ENCODE data around the gene KNOP1. TPM values are rescaled to one million over a fixed set of nuclear protein-coding genes. Genes with fewer than 3 reads are reported as not detected.
"Not testable (repeated sequence)": the region's sequence is repeated elsewhere in the genome, so short reads cannot be mapped to it uniquely, and the experiment has no call there.

KNOP1 gene
- total RNA-seq, 1 donor from 2014 or later: 23.2 TPM

DNA sequence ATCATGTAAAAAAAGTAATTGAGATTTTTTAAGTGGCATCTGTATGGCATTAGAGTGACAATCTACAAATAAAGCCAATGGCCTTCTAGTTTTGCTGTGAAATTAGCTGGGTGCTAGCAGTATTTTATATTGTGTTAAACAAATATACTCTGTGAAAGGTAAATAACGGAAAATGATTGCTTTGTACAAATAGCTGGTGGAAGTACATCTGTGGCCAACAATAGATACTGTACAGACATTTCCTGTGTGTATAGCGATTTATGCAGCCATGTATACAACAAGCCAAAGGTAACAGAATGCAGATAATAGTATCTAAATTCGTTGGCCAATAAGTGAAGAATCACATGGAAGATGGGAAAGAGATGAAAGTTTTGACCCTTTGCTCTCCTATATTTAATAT, 26.6 kb upstream of the KNOP1 start:
- no peak for DNase-seq (ENCODE audit: extremely low read depth, low read depth, low spot score)

- DNase-seq (ENCODE audit: extremely low read depth, low read depth, low spot score): no peak
Measured at GRCh38 chr16:19743816-19744159, 25.8 kb upstream of the KNOP1 start.

GRCh38 chr16:19741354-19741753, 23.3 kb upstream of the KNOP1 start:
- no peak for DNase-seq (ENCODE audit: extremely low read depth, low read depth, low spot score)

- DNase-seq (ENCODE audit: extremely low read depth, low read depth, low spot score): no peak
Measured at GRCh38 chr16:19737306-19738038, 19.4 kb upstream of the KNOP1 start.

DNA sequence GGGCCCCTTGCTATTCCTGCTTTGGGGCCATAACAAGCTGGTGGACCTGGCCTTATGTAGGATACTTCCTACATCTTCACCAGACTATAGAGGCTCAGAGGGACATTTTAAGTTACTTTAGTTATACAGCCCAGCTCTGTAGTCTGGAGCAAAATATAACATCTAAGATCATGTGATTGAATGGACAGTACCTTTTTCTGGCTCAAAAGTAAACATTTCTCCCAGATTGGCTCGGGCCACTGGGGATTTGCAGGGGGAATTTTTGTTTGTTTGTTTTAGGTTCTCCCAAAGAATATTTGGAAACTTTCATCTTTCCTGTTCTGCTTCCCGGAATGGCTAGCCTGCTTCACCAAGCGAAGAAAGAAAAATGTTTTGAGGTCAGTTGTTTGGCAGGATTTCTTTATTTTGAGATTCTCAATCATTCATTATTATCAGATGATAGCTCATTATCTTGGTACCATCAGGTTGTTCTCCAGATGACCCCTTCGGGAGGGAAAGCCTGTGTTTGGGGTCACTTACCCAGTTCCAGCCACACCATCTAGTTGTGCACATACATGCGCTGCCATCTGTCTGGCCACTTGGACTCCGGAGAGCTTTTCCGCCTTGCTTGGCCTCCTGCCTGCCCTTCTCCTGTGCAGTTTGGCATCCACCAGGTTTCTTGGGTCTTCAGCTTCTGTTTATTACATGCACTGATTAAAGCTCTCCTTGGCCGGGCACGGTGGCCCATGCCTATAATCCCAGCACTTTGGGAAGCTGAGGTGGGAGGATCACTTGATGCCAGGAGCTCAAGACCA, 17.2 kb upstream of the KNOP1 start:
- no peak for DNase-seq (ENCODE audit: extremely low read depth, low read depth, low spot score)

DNA sequence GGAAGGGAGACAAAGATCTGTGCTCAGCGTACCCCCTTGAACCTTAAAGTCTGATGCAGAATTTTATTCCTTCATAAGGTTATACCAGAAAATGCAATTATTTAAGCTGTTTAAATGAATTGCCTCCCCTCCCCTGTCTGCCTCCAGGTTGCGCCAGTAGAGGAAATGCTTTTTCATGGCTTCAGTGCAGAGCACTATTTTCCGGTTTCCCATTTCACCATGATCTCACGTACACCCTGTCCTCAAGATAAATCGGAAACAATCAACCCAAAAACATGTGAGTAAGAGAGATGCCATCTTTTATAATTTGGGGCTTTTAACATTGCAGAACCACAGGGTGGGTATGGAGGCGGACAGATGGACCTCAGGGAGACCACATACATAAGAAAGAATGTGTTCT, 15.5 kb upstream of the KNOP1 start:
- DNase-seq (ENCODE audit: extremely low read depth, low read depth, low spot score): no peak

- DNase-seq (ENCODE audit: extremely low read depth, low read depth, low spot score): no peak
Measured at GRCh38 chr16:19728636-19728965, 10.6 kb upstream of the KNOP1 start.

DNA sequence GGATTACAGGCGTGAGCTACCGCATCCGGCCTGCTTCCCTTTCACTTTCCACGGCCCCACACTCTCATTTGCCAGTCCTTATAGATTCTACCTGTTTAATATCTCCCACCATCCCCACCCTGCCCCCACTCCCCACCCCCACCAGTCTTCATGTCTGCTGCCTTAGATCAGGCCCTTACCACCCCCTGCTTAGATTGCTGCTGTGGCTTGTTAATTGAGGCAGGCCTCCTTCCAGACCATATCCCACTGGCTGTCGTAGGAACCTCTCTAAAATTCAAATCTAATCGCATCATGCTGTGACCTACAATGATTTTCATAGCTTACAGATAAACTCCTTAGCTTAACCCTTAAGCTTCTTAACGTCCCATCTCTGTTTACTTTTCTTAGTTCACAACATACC, 5.0 kb upstream of the KNOP1 start:
- DNase-seq (ENCODE audit: extremely low read depth, low read depth, low spot score): no peak

DNA sequence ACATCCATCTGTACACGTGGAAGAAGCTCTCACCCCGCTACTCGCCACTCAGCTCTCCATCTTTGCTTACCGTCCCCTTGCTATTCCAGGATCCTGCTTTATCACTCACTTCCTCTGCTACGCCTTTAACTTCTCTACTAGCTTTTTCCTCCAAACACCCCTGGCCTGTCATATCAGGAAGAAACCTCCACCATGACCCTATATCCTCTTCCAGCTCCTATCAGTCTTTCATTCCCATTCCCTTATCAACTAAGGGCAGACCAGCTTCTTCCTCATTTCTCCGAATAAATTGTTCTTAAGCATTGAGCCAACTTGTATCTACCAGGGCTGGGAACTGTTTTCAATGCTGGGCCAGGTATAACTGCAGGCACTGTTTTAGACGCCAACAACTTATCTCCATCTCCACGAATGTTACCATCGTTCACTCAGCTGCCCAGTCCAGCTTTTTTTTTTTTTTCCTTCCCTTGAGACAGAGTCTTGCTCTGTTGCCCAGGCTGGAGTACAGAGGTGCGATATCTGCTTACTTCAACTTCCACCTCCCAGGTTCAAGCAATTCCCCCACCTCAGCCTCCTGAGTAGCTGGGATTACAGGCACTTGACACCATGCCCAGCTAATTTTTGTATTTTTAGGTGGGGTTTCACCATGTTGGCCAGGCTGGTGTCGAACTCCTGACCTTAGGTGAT, 4.4 kb upstream of the KNOP1 start:
- no peak for DNase-seq (ENCODE audit: extremely low read depth, low read depth, low spot score)

DNA sequence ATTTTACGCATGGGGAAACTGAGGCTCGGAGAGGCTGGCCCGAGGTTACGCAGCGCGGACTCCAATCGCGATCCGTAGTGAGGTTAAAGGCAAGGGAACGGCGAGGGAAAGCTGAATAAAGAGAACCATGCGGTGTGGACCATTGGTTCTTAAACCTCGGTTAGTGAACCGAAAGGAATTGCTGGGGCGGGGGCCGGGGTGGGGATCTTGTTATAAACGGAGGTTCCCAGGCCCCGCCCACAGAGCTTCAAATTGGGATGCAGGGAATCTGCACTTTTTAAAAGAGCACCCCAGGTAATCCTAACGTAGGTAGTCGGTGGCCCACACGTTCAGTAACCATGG, 568 bp upstream of the KNOP1 start:
- no peak for DNase-seq (ENCODE audit: extremely low read depth, low read depth, low spot score)

DNA sequence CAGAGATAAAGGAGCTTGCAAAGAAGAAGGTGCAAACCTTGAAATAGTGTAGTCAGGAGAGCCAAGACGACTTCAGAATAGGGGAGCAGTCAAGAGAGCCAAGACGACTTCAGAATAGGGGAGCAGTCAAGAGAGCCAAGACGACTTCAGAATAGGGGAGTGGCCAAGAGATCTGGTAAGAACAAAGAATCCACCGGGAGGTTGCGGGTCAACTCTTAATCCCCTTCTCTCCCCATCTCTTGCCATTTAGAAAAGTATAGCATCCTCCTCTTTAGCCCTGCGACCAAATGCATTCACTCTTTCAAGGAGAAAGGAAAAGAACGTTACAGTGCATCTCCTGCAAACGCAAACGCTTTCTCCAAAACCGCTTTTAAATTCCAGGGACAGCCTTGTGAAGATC, 713 bp downstream of the KNOP1 start:
- no peak for DNase-seq (ENCODE audit: extremely low read depth, low read depth, low spot score)

DNA sequence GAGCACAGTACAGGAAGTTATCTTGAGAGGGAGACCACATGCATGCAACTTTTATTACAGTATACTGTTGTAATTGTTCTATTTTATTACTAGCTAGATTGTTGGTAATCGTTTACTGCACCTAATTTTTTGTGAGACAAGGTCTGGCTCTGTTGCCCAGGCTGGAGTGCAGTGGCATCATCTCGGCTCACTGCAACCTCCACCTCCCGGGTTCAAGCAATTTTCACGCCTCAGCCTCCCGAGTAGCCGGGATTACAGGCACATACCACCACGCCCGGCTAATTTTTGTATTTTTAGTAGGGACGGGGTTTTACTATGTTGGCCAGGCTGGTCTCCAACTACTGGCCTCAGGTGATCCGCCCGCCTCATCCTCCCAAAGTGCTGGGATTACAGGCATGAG, 1.3 kb downstream of the KNOP1 start:
- not testable (repeated sequence) for DNase-seq (ENCODE audit: extremely low read depth, low read depth, low spot score)

- no peak for DNase-seq (ENCODE audit: extremely low read depth, low read depth, low spot score)
Measured at GRCh38 chr16:19716183-19716582, 1.8 kb downstream of the KNOP1 start.

DNA sequence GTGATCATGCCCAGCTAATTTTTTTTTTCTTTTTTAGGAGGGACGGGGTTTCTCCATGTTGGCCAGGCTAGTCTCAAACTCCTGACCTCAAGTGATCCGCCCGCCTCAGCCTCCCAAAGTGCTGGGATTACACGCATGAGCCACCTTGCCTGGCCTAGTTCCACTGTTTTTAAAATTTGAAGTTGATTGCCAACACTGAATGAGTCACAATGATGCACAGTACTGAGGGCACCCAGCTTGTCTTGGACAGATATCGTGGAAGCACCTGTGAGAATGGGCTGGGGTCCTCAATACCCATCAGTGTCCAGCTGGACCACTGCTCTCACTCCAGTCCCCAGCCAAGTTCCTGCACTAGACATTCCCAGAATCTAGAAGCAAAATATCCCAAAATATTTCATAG, 2.5 kb downstream of the KNOP1 start:
- no peak for DNase-seq (ENCODE audit: extremely low read depth, low read depth, low spot score)

DNA sequence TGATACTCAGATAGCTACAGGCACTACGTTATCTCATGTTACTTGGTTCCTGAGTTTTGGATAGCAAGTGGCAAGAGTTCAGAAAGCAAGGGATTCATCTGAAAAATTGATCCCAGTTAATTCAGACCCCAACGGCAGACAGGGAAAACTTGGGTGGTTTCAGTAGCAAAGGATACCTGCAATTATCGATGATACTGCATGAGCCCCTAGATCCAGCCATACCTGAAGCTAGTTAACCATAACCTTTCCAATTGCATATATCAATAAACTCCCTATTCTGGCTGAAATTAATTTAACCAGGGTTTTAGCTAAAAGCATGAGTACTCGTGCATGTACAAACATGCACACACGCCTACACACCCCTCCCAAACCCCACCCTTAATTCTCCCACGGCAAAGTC, 4.3 kb downstream of the KNOP1 start:
- DNase-seq (ENCODE audit: extremely low read depth, low read depth, low spot score): no peak

DNA sequence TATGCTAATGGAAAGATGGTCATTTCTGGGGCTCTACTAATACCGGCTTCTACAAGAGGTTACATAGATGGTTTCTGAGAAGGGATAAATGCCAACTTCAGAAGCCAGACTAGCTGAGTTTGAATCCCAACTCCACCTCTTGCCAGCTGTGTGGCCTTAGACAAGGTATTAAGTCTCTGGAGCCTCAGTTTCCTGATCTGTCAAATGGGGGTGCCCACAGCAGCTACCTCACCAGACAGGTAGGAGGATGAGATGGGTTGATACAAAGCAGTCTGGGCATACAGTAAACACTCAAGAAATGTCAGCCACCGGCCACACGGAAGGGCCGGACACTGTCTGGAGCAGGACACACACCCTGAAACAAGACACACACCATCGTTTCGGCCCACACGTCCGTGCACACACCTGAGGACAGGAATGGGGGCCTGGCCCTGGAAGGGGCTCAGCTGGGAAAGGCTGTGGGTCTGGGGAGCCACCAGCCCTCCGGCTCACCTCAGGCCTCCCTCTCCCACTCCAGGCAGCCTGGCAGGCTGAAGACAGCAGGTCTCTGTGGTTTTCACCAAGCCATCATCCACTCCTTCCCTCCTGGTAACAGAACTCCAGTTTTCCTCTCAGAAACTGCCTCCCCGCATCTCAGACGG, 5.5 kb downstream of the KNOP1 start:
- DNase-seq (ENCODE audit: extremely low read depth, low read depth, low spot score): no peak

DNA sequence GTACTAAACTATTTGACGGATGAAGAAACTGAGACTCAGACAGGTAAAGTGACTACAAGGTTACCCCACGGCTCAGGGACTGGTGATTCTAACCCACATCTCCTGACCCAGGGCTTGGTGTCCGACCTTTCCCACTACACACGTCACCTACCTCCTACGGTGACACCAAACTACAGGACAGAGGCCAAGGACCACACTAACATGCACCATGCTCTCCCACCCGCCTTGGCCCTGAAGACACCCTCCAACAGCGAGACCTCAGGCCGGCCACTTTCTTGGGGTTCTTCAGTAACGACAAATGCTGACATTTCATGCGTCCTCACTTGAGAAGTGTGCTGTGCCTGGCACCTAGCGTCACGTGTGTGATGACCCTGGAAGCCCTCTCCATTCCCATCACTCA, 6.4 kb downstream of the KNOP1 start:
- DNase-seq (ENCODE audit: extremely low read depth, low read depth, low spot score): no peak

DNA sequence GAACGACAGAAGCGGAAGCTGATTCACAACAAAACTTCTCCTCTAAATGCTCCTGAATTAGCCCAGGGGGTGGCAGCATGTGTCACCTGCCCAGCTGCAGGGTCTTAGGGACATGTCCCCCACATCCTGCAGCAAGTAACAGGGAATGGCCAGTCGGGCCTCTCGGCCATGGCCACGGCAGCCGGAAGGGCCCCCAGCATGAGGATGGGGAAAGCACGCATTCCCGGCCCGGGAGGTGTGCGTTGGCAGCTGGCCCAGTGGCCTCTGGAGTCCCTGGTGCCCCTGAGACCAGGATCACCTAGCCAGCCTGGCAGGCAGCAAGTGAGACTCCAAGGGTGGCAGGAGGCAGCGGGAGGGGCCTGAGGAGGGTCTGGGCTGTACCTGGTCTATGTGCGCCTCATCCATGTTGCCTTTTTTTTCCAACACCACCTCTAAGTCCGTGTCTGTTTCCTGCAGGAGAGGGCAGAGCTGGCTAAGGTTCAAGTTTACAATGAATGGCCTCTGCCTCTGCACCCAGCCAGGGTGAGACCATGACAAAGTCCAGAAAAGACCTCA, 7.0 kb downstream of the KNOP1 start:
- DNase-seq (ENCODE audit: extremely low read depth, low read depth, low spot score): no peak

- DNase-seq (ENCODE audit: extremely low read depth, low read depth, low spot score): no peak
Measured at GRCh38 chr16:19710191-19710908, 7.7 kb downstream of the KNOP1 start.

DNA sequence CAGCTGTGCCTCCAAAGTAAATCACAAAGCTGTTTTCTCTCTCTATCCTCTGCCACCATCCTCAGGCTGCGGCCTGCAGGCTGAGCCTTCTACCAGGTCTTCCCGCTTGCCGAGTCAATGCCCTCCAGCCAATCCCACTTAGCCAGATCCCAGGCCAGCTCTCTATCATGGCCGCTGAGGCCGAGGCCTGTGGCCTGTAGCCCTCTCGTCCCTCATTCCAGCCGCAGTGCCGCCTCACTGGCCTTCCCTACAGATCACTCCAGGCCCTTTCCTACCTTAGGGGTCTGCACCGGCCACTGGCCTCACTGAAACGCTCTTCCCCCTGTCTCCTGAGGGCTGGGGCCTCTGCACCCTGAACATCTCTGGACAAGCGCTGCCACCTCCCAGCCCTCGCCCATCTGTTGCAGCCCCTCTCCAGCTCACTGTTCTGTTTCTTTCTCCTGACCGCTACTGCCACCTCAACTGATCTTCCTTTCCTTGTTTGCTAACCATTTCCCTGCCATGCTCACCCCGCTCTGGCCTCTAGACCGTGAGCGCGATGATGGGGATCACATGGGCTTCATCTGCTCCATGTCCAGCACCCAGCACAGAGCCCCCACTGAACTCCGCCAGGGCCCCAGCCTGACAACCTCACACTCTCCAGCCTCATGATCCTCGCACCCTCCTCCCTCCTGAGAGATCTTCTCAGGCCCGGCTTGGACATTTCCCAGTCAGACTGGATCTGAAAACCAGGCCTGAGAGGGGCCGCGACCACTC, 8.5 kb downstream of the KNOP1 start:
- no peak for DNase-seq (ENCODE audit: extremely low read depth, low read depth, low spot score)

Data from glomerular endothelial cell (primary cell).